Panc1 (cell line): Measurements from ENCODE around the gene PRKCB. TPM values are rescaled to one million over a fixed set of nuclear protein-coding genes. Genes with fewer than 3 reads are reported as not detected.

Experiments used
- ATAC-seq: fragments of 200-7000 bp; cut with Tn5 transposase; 2 replicates; pipeline ENCODE4 v1.9.1; 2020; ENCODE audit warnings: mild to moderate bottlenecking, moderate library complexity
- BruUV-seq: library from RNA; stranded (reverse); fragments of 400-500 nt; replicated peaks from 2 replicates; lab custom pipeline; 2021; lab: Mats Ljungman, UMichigan
- CTCF ChIA-PET: fragments of 300-600 bp; sonication (Branson Sonifier 250); formaldehyde crosslinking; loops from one replicate; lab custom pipeline; 2022; ENCODE audit warnings: antibody characterized with exemption; lab: Charles Lee
- POLR2A ChIA-PET: fragments of 300-600 bp; sonication (Branson Sonifier 250); formaldehyde crosslinking; loops from one replicate; lab custom pipeline; 2022; ENCODE audit warnings: antibody characterized with exemption; lab: Charles Lee
- DNase-seq: peaks from one replicate; pipeline ENCODE4 v3.0.0-alpha.2; 2010; ENCODE audit warnings: low read depth, low spot score
- H3K27ac ChIP-seq: 2 replicates; pipeline ENCODE4 v1.5.1; 2011; ENCODE audit warnings: mild to moderate bottlenecking, low read length, inconsistent platforms
- H3K27me3 ChIP-seq: fragments of 200-500 bp; sonication (Bioruptor generic); 2 replicates; pipeline ENCODE4 v1.6.0; 2014; ENCODE audit warnings: low read length, inconsistent platforms; ENCODE audit not compliant: control insufficient read depth, insufficient read depth
- H3K36me3 ChIP-seq: fragments of 200-500 bp; sonication (Bioruptor generic); 2 replicates; pipeline ENCODE4 v1.5.1; 2014; ENCODE audit warnings: inconsistent platforms, mild to moderate bottlenecking, low read length, moderate library complexity; ENCODE audit not compliant: control insufficient read depth, insufficient read depth
- H3K4me1 ChIP-seq: 2 replicates; pipeline ENCODE4 v1.5.1; 2011; ENCODE audit warnings: inconsistent platforms, mild to moderate bottlenecking, low read length, moderate library complexity; ENCODE audit not compliant: control insufficient read depth, insufficient read depth
- H3K4me3 ChIP-seq, 2 experiments: 2 replicates each; pipeline ENCODE4 v1.5.1; 2011 to 2012; ENCODE audit warnings: low read depth in 2 of 2, low read length in 2 of 2, mild to moderate bottlenecking in 2 of 2, inconsistent platforms in 1 of 2, moderate library complexity in 1 of 2
- H3K9me3 ChIP-seq: fragments of 200-500 bp; sonication (Bioruptor generic); 2 replicates; pipeline ENCODE4 v1.5.1; 2014; ENCODE audit warnings: low read depth, mild to moderate bottlenecking, inconsistent platforms, low read length, moderate library complexity; ENCODE audit not compliant: control insufficient read depth, insufficient read depth
- POLR2AphosphoS5 ChIP-seq: IDR thresholded peaks from 2 replicates; pipeline ENCODE4 v1.6.1; 2012; ENCODE audit warnings: mild to moderate bottlenecking, low read depth, low read length, moderate library complexity
- SIN3A ChIP-seq: IDR thresholded peaks from 2 replicates; pipeline ENCODE4 v1.6.1; 2012; ENCODE audit warnings: low read depth, mild to moderate bottlenecking, low read length, moderate library complexity, borderline replicate concordance; ENCODE audit not compliant: insufficient read depth
- TCF7L2 ChIP-seq: IDR thresholded peaks from 2 replicates; pipeline ENCODE4 v1.6.1; 2011; ENCODE audit warnings: mild to moderate bottlenecking, low read depth, low read length, inconsistent platforms
- in situ Hi-C: cut with HindIII; loops from 2 replicates; pipeline ENCODE4 v1.10.0; 2016; ENCODE audit warnings: low sequenced_read_pairs, low pct_unique_long_range_greater_than_20kb
- intact Hi-C: fragments of 100-400 bp; cut with micrococcal nuclease; formaldehyde crosslinking; loops from one replicate; pipeline ENCODE4 v1.10.0; 2022; ENCODE audit not compliant: unreplicated experiment
- total RNA-seq: library from RNA; stranded (reverse); gene quantifications from one replicate; pipeline ENCODE4 v1.2.1, GENCODE V29; 2021; ENCODE audit not compliant: unreplicated experiment
- TF ChIP-seq, protein P1 (sequence below), 2 experiments: IDR thresholded peaks; 2 replicates each; pipeline ENCODE4 v1.6.1; 2011 to 2012; ENCODE audit warnings: low read depth in 2 of 2, control low read depth in 1 of 2, low read length in 1 of 2, mild to moderate bottlenecking in 1 of 2, moderate library complexity in 1 of 2; ENCODE audit not compliant: insufficient read depth in 1 of 2
- TF ChIP-seq, protein P2 (sequence below): fragments of 450-650 bp; IDR thresholded peaks from 2 replicates; pipeline ENCODE4 v1.5.1; 2017; ENCODE audit warnings: mild to moderate bottlenecking

PRKCB gene
- total RNA-seq, 1 experiment from 2014 or later = 0.41 TPM

DNA sequence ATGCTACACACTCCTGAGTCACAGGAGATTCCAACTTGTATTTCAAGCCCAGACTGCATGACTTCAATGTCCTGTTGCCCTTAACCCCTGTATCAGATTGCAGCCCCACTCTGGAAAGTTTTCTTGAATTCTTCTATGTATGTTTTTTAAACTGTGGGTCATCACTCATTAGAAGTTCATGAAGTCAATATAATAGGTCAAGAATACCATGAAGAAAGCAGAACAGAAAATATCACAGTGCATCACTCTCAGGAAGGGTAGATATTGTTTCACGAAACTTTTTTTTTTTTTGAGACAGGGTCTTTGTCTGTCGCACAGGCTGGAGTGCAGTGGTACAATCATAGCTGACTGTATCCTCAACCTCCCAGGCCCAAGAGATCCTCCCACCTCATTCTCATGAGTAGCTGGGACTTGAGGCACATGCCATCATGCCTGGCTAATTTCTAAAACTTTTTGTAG lies 20.5 kb downstream of the PRKCB start:
- Histone ChIP-seq H3K27ac (no peak overlapping the region), H3K4me3 (no peak overlapping the region), H3K36me3 (no peaks in the 10 kb centered on the region), H3K4me1 (no peaks in the 10 kb centered on the region), H3K9me3 (no peaks in the 10 kb centered on the region), H3K27me3 (0 out of 2 replicates have a peak, but pooled peaks cover 5% of the 10 kb centered on the region)
- in situ Hi-C loops (no loop called here), intact Hi-C loops (no loop called here)
- no peak for ATAC-seq
- TF ChIP-seq SIN3A (no peak), POLR2AphosphoS5 (no peak), TCF7L2 (no peak)
- TF ChIP-seq, protein P1, sequence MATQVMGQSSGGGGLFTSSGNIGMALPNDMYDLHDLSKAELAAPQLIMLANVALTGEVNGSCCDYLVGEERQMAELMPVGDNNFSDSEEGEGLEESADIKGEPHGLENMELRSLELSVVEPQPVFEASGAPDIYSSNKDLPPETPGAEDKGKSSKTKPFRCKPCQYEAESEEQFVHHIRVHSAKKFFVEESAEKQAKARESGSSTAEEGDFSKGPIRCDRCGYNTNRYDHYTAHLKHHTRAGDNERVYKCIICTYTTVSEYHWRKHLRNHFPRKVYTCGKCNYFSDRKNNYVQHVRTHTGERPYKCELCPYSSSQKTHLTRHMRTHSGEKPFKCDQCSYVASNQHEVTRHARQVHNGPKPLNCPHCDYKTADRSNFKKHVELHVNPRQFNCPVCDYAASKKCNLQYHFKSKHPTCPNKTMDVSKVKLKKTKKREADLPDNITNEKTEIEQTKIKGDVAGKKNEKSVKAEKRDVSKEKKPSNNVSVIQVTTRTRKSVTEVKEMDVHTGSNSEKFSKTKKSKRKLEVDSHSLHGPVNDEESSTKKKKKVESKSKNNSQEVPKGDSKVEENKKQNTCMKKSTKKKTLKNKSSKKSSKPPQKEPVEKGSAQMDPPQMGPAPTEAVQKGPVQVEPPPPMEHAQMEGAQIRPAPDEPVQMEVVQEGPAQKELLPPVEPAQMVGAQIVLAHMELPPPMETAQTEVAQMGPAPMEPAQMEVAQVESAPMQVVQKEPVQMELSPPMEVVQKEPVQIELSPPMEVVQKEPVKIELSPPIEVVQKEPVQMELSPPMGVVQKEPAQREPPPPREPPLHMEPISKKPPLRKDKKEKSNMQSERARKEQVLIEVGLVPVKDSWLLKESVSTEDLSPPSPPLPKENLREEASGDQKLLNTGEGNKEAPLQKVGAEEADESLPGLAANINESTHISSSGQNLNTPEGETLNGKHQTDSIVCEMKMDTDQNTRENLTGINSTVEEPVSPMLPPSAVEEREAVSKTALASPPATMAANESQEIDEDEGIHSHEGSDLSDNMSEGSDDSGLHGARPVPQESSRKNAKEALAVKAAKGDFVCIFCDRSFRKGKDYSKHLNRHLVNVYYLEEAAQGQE (IDR thresholded peaks at IDR 0.05; ENCODE audit: insufficient read depth in 1 of 2, low read depth in 2 of 2, low read length in 1 of 2) = no peak
- TF ChIP-seq, protein P2, sequence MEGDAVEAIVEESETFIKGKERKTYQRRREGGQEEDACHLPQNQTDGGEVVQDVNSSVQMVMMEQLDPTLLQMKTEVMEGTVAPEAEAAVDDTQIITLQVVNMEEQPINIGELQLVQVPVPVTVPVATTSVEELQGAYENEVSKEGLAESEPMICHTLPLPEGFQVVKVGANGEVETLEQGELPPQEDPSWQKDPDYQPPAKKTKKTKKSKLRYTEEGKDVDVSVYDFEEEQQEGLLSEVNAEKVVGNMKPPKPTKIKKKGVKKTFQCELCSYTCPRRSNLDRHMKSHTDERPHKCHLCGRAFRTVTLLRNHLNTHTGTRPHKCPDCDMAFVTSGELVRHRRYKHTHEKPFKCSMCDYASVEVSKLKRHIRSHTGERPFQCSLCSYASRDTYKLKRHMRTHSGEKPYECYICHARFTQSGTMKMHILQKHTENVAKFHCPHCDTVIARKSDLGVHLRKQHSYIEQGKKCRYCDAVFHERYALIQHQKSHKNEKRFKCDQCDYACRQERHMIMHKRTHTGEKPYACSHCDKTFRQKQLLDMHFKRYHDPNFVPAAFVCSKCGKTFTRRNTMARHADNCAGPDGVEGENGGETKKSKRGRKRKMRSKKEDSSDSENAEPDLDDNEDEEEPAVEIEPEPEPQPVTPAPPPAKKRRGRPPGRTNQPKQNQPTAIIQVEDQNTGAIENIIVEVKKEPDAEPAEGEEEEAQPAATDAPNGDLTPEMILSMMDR = no peak
- POLR2A ChIA-PET = no interaction called here
- CTCF ChIA-PET = no interaction called here
- BruUV-seq = no TSS peak
- no peak for DNase-seq

GRCh38 chr16:23857256-23857880 lies 21.6 kb downstream of the PRKCB start:
- ChIA-PET CTCF (interaction anchor here (0.7 kb wide), 1 partner anchor 16 kb away, joined by 3 read pairs; no protein-coding TSS in a partner anchor), POLR2A (no interaction called here)
- DNase-seq = no peak
- no peak overlapping the region for H3K4me3 ChIP-seq
- BruUV-seq = no TSS peak
- H3K9me3 ChIP-seq = no peaks in the 10 kb centered on the region
- H3K27ac ChIP-seq = no peak overlapping the region
- no peaks in the 10 kb centered on the region for H3K4me1 ChIP-seq
- no peaks in the 10 kb centered on the region for H3K36me3 ChIP-seq
- no peak for ATAC-seq
- peaks cover 3% of the 10 kb centered on the region; the same call in 1 of the 2 replicates for H3K27me3 ChIP-seq
- intact Hi-C loops (no loop called here), in situ Hi-C loops (no loop called here)
- TF ChIP-seq, protein P1 (IDR thresholded peaks at IDR 0.05; ENCODE audit: insufficient read depth in 1 of 2, low read depth in 2 of 2, low read length in 1 of 2) = no peak
- no peak for TF ChIP-seq SIN3A
- TF ChIP-seq TCF7L2 = no peak
- TF ChIP-seq, protein P2 = no peak
- no peak for TF ChIP-seq POLR2AphosphoS5
